Small intestine (tissue), 7 donors: Measurements from ENCODE around the gene HOMER2. TPM values are rescaled to one million over a fixed set of nuclear protein-coding genes. Genes with fewer than 3 reads are reported as not detected.
"Not testable (repeated sequence)": the region's sequence is repeated elsewhere in the genome, so short reads cannot be mapped to it uniquely, and the experiment has no call there.

Experiments used
- DNase-seq, 2 donors: peaks; one replicate each; pipeline versions ENCODE4 v3.0.0 to v3.0.0-alpha.2; 2013
- FAIRE-seq: peaks from 2 replicates; lab custom pipeline; 2012; peaks lifted over from hg19 to GRCh38; lab: Jason Lieb, UNC
- H3K27ac ChIP-seq, 3 donors: one replicate each; pipeline ENCODE4 v1.5.1; 2013; ENCODE audit warnings: low read length in 2 of 3, mild to moderate bottlenecking in 2 of 3, control low read depth in 1 of 3, inconsistent platforms in 1 of 3, low read depth in 1 of 3, moderate library complexity in 1 of 3
- H3K27me3 ChIP-seq, 3 donors: one replicate each; pipeline ENCODE4 v1.6.1; 2013; ENCODE audit warnings: low read length in 3 of 3, inconsistent platforms in 1 of 3; ENCODE audit not compliant: control insufficient read depth in 3 of 3, insufficient read depth in 3 of 3
- H3K36me3 ChIP-seq, 3 donors: one replicate each; pipeline ENCODE4 v1.6.1; 2013; ENCODE audit warnings: low read length in 3 of 3, inconsistent platforms in 1 of 3, low read depth in 1 of 3, mild to moderate bottlenecking in 1 of 3, moderate library complexity in 1 of 3; ENCODE audit not compliant: control insufficient read depth in 3 of 3, insufficient read depth in 2 of 3
- H3K4me1 ChIP-seq, 3 donors: one replicate each; pipeline ENCODE4 v1.6.1; 2013; ENCODE audit warnings: low read length in 2 of 3, inconsistent platforms in 1 of 3, low read depth in 1 of 3, mild to moderate bottlenecking in 1 of 3, moderate library complexity in 1 of 3; ENCODE audit not compliant: control insufficient read depth in 3 of 3, insufficient read depth in 2 of 3
- H3K4me3 ChIP-seq, 3 donors: one replicate each; pipeline ENCODE4 v1.5.1; 2013; ENCODE audit warnings: low read length in 3 of 3, control low read depth in 1 of 3, inconsistent platforms in 1 of 3, low read depth in 1 of 3, mild to moderate bottlenecking in 1 of 3, moderate library complexity in 1 of 3
- H3K9me3 ChIP-seq, 2 donors: one replicate each; pipeline ENCODE4 v1.6.1; 2013; ENCODE audit warnings: low read depth in 1 of 2, low read length in 1 of 2; ENCODE audit not compliant: control insufficient read depth in 2 of 2, insufficient read depth in 1 of 2
- WGBS, 3 donors: extraction: QIAGEN DNeasy Blood & Tissue Kit; methylation state at CpG; one replicate each; pipeline ENCODE4 v1.1.7; 2013; 5-methylcytosine and 5-hydroxymethylcytosine counted together
- polyA plus RNA-seq, 4 donors: library from polyadenylated mRNA; stranded (reverse) in 3 of 4; unstranded in 1 of 4; fragments of 200-250 nt in 3 of 4; fragments of 120-200 nt in 1 of 4; gene quantifications; one replicate each; pipeline versions ENCODE4 v1.2.1 to v1.2.3, GENCODE V29; 2013
- donor health status: healthy with polysubstance abuse.
- donor health status: control.
- donor health status: control.
- donor health status: Bipolar disorder and iron deficiency.
- donor health status: healthy.

Gene HOMER2
- polyA plus RNA-seq, 4 donors, result 2.2 to 5.1 (median 2.6) TPM

DNA sequence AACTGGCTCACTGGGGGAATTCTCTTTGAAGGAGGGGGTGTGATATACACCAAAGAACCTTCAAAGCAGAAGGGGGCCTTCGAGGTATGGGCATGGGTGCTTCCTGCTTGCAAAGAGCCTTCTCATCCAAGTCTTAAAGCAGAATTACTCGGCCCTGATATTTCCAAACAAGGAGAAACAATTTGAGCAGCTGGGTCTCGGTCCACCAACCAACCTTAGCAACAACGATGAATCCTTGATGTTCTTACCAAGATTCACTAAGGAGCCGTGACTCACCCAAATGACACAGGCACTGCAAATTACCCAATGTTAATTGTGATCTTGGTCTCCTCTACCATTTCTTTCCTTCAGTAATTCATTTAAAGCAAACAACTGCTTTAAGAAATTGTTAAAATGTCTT, 7.7 kb downstream of the HOMER2 start:
- no peak overlapping the region for H3K27ac ChIP-seq
- 70 to 89% (median 74%) methylated on average over 5 of the region's 5 CpGs for WGBS, 3 donors
- H3K9me3 ChIP-seq, result no peaks in the 10 kb centered on the region
- H3K27me3 ChIP-seq, result peaks cover 0 to 4% (median 0%) of the 10 kb centered on the region in 3 donors
- H3K4me3 ChIP-seq, result no peak overlapping the region
- DNase-seq, result no peak
- no peaks in the 10 kb centered on the region for H3K36me3 ChIP-seq
- no peak for FAIRE-seq
- H3K4me1 ChIP-seq, result no peaks in the 10 kb centered on the region

DNA sequence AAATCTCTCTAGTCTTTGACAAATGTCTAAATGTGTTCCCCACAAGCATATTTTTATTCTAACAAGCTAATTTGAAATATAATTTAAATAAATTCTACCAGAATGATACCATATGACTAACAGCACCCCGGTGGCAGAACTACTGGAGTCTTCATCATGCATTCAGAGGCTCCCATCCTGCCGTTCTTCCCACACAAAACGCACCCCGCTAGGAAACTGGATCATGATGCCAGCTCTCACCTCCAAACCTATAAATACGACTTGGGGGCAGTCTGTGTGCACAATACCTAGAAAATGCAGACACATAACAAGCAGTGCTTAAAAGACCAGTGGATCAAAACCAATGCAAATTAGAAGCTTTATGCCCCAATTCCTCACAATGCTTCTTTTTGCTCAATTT, 8.5 kb downstream of the HOMER2 start:
- Histone ChIP-seq H3K27me3 (peaks cover 0 to 2% (median 0%) of the 10 kb centered on the region in 3 donors), H3K9me3 (no peaks in the 10 kb centered on the region), H3K36me3 (no peaks in the 10 kb centered on the region), H3K27ac (no peak overlapping the region), H3K4me1 (no peaks in the 10 kb centered on the region), H3K4me3 (no peak overlapping the region)
- DNase-seq, result no peak
- WGBS, 3 donors, result 87 to 92% (median 89%) methylated on average over 5 of the region's 5 CpGs
- FAIRE-seq, result no peak

DNA sequence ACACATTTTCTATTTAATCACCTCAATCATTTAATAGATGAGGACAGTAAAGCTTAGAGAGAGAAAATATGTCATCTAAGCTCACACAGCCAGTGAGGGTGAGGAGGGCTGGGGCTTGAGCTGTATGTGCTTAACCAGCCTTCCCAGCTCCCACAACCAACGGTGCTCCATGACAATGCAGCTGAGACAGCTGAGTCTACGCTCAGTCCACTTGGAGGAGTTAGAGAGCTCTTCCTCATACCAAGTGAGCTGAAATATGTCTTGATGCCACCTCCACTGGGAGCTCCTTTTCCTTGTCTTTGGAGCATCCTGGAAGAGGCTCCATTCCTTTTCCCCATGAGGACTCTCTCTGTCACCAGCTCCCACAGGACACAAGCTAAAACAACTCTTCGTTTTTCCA, 9.3 kb downstream of the HOMER2 start:
- FAIRE-seq, result no peak
- WGBS, 3 donors, result 71 to 86% (median 73%) methylated on average over 3 of the region's 3 CpGs
- no peak overlapping the region for H3K27ac ChIP-seq
- H3K4me1 ChIP-seq, result no peaks in the 10 kb centered on the region
- H3K4me3 ChIP-seq, result no peak overlapping the region
- DNase-seq, result no peak
- no peaks in the 10 kb centered on the region for H3K27me3 ChIP-seq
- no peaks in the 10 kb centered on the region for H3K9me3 ChIP-seq
- no peaks in the 10 kb centered on the region for H3K36me3 ChIP-seq

DNA sequence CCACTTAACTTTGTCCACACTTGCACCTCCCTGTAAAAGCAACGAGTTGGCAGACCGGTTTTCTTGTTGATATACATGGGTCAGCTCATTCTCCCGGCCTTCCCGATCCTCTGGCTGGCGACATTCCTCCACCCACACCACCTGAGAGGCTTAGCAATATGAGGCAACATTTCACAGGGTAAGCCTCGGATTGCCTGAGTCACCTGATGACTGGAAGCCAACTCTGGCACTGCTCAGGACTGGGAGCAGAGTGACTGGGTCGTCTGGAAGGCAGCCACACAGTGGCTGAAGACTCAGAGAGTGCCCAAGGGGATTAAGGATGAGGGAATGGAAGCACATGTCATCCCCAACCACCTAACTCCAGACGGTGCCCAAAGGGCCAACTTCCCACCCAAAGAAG, 9.8 kb downstream of the HOMER2 start:
- DNase-seq (no peak), FAIRE-seq (no peak)
- H3K4me1 ChIP-seq, result no peaks in the 10 kb centered on the region
- H3K27ac ChIP-seq, result no peak overlapping the region
- no peaks in the 10 kb centered on the region for H3K36me3 ChIP-seq
- H3K9me3 ChIP-seq, result no peaks in the 10 kb centered on the region
- WGBS, 3 donors, result 75 to 81% (median 78%) methylated on average over 8 of the region's 8 CpGs
- H3K4me3 ChIP-seq, result no peak overlapping the region
- H3K27me3 ChIP-seq, result no peaks in the 10 kb centered on the region

DNA sequence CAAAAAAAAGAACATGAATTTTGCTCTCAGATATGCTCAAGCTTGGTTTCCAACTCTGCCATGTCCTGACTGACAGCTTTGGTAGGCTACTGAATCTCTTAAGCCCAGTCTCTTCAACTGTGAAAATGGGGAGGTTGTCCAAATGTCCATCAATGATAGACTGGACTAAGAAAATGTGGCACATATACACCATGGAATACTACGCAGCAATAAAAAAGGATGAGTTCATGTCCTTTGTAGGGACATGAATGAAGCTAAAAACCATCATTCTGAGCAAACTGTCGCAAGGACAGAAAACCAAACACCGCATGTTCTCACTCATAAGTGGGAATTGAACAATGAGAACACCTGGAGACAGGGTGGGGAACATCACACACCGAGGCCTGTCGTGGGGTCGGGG, 12.8 kb downstream of the HOMER2 start:
- not testable (repeated sequence) for H3K4me3 ChIP-seq, H3K36me3 ChIP-seq, H3K9me3 ChIP-seq, FAIRE-seq, H3K27me3 ChIP-seq, H3K27ac ChIP-seq, H3K4me1 ChIP-seq, DNase-seq
- WGBS, 3 donors, result 97 to 98% (median 97%) methylated on average over 6 of the region's 6 CpGs

DNA sequence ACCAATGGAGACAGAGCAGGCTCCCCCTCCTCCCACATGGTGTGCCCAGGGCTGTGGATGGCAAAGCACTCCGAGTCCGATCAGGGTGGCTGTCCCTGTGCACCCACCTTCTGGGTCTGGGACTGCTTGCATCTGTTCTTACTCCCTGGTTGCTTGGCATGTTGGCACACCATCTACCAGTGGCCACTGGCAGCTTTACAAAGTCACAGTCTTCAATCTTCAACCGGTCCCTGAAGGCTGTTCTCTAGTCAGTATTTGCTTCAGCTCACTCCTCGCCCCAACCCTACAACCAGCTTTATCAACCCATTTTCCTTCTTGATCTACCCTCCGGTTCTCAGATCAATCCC, 14.8 kb downstream of the HOMER2 start:
- WGBS, 3 donors, result 84 to 93% (median 91%) methylated on average over 5 of the region's 5 CpGs
- Histone ChIP-seq H3K36me3 (no peaks in the 10 kb centered on the region), H3K9me3 (no peaks in the 10 kb centered on the region), H3K27me3 (no peaks in the 10 kb centered on the region), H3K4me1 (no peaks in the 10 kb centered on the region), H3K27ac (no peak overlapping the region), H3K4me3 (no peak overlapping the region)
- DNase-seq, result no peak
- no peak for FAIRE-seq

DNA sequence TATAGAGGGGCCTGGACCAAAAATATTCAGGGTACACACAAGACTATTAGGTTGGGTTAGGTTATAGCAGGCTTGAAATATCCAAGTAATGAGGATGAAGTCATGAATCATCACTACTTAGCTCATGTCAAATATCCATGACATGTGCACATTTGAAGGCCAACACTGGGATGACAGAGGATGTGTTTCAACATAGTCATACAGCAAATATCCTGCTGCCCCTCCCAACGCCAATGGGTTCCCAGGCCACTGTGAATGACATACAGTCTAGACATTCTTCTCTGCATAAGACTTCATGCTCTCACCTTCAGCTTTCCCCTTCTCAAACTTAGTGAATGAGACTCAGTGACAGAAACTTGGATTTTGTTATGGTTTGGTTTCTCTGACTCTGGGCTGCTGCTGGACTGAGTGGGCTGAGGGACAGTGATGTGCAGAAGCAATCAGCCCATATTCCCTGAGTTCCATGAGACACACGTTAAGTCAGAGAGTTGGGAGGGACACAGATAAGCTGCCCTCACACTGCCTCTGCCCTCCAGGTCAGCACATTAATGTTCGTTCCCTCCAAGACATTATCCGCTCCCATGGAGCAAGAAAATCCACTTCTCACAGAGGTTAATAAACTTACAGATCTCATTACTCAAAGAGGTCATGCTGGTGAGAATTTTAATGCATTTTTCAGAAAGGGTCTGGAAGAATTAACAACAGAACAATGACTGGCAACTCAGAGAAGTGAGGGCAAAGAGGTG, 15.4 kb downstream of the HOMER2 start:
- 78 to 80% (median 80%) methylated on average over 4 of the region's 4 CpGs for WGBS, 3 donors
- H3K27me3 ChIP-seq, result no peaks in the 10 kb centered on the region
- H3K36me3 ChIP-seq, result no peaks in the 10 kb centered on the region
- no peak for FAIRE-seq
- DNase-seq, result no peak
- no peaks in the 10 kb centered on the region for H3K9me3 ChIP-seq
- H3K27ac ChIP-seq, result no peak overlapping the region
- H3K4me1 ChIP-seq, result no peaks in the 10 kb centered on the region
- H3K4me3 ChIP-seq, result no peak overlapping the region

DNA sequence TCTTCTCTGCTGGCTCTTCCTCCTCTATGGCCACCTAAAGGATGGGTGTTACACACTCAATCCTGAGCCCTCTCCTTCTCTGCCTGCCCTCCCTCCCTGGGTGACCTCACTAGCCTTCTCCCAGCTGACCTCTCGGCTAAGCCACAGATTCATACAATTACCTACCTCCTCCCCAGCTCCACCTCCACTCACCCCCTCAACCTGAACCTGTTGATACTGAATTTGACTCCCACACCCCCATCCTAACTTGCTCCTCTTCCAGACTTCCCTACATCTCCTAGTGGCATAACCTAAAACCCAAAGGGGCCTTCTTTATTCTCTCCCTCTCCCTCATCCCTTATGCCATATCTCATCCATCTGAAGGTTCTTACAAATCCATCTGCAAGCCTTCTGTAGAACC, 17.1 kb downstream of the HOMER2 start:
- Histone ChIP-seq H3K27ac (no peak overlapping the region), H3K4me1 (no peaks in the 10 kb centered on the region), H3K36me3 (no peaks in the 10 kb centered on the region), H3K9me3 (no peaks in the 10 kb centered on the region), H3K27me3 (no peaks in the 10 kb centered on the region), H3K4me3 (no peak overlapping the region)
- no peak for FAIRE-seq
- 77 to 89% (median 80%) methylated on average over 1 of the region's 1 CpG for WGBS, 3 donors
- no peak for DNase-seq
